ENCODE data around the gene S100A14.

S100A14 gene

DNA sequence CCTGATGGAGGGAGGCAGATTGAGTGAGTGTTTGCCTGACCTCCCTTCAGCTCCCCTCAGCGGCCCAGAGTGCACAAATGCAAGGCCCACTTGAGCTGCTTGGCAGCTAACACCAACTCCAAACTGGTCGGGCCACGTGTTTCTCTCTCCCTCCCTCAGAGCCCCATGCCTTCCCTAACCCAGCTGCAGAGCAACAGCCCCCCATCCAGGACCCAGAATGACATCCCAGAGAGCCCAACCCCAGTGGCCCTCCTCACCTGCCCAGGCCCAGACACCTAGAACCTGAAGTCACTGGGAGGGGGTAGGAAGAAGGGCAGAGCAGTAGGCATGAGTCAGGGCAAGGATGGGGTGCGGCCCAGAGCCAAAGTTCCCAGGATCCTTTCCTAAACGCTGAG is 789 bp upstream of the S100A14 start:
- no peak for DNase-seq (ENCODE audit: low read depth, low spot score)

DNA sequence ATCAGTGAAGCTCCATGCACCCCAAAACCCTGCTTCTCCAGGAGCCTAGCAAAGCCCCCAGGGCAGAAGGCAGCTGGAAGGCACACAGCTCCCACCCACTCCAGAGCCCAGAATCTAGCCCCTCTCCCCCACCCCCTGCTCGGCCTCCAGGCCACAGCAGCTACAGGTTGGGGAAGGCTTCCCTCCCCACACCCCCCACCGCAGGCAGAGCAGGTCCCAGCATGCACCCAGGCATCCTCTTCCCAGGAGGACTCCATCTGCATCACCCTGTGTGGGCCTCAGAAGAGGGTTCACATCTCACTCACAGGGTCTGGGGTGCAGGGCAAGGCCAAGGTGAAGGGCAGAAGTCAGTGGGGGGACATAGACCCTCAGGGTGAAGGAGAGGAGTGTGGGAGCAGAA is 719 bp downstream of the S100A14 start:
- DNase-seq (ENCODE audit: low read depth, low spot score): no peak

DNA sequence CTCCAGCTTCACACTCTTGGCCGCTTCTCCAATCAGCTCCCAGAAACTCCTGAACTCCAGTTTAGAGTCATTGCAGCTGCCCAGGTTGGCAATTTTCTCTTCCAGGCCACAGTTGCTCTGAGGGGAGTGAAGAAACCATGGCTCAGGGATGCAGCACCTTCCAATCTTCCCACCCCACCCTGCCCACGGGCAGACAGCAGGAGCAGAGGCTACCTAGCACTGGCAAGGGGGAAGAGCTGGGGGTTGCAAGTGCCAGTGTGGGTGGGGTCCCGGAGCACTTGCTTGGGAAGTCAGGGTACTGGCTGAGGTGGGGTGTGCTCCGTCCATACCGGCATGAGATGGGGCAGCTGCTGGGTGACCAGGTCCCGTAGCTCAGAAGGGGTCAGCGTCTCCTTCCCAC is 1.2 kb downstream of the S100A14 start:
- no peak for DNase-seq (ENCODE audit: low read depth, low spot score)

DNA sequence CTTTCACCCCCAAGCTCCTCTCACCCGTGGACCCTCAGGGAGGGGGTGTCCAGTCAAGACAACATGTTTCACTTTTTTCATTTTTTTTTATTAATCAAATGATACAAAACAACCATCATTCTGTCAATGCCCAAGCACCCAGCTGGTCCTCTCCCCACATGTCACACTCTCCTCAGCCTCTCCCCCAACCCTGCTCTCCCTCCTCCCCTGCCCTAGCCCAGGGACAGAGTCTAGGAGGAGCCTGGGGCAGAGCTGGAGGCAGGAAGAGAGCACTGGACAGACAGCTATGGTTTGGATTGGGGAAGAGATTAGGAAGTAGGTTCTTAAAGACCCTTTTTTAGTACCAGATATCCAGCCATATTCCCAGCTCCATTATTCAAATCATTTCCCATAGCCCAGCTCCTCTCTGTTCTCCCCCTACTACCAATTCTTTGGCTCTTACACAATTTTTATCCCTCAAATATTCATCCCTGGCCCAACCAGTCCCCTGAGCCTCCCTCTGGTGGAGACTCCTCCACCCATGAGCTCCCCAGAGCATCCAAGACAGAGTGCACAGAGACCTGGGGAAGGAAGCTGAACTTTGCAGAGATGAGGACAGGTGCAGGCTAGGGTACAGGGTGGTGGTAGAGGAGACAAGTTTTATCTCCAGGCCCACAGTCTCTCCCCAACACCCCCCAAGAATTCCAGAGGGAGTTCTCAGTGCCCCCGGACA is 1.8 kb downstream of the S100A14 start:
- no peak for DNase-seq (ENCODE audit: low read depth, low spot score)

DNA sequence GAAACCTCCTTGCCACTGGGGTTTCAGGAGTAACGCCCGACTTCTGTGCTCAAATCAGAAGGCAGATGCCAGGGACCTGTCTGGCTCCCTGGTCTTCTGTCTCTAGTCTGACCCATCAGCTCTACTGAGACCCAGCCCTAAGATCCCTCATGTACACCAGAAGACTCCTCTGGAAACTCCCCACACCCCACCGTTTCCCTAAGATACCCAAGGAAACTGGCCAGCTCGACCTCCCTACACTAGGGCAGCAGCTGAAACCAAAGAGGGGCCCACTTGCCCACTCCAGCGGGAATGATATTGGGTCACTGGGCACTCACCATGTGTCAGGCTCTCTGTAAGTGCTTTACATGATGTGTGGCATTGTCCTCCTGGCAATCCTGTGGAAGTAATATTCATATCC is 2.7 kb downstream of the S100A14 start:
- DNase-seq (ENCODE audit: low read depth, low spot score): no peak

DNA sequence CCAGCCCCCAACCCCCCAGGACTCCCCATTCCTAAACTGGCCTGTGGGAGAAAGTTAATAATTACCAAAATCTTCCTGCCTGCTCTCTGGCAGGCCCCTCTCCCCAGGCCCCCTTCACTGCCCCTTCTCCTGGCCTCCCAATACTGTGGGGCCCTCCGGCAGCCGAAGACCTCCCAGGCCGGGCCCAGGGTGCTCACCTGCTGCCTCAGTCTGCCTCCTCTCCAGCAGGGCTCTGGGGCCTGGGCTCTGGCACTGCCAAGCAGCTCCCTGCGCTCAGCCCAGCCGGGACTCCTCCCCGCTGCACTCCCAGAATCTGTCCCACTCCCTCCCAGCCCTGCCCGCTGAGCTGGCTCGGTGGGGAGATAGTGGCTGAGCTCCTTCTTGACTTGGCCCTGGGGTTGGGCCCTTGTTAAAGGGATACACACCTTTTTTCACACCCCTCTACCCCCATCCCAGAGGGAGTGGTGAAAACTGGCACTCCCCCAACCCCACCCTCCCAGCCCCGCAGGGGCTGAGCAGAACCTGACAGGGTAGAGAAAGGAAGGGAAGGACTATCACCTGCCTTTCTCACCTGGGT is 3.3 kb downstream of the S100A14 start, which contains the start of gene S100A16:
Gene S100A16 (minus strand): TSS at position 383 of the 577 bp plus-strand sequence. CDS start 4,986 bp downstream, outside the sequence.
- peak; percentile 88 for DNase-seq (ENCODE audit: low read depth, low spot score)

DNA sequence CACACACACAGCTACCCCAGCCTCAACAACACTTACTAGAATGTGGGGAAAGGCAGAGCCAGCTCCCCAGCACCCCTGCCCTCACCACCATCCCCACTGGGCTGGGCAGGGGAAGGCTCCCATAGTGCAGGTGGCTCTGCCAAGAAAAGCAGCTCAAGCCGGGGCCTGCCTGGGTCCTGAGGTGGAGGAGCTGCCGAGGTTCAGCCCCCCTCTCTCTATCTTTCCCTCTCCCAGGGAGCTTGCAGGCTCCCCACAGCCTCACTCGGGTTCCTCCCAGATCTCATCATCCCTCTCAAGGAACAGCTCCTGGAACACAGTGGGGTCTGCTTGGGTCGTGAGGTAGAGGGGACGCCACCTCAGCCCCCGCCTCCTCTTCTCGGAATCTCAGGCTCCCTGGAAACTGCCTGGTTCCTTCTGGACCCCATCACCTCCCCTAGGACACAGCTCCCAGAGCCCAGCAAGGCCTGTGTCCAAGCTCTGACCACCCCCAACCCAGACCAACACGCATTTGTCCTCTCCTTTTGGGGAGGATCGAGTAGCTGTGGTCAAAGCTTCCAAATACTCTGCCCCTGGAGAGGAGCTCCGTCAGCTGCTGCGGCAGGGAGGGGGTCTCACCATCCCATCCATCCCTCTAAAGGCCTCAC is 3.9 kb downstream of the S100A14 start:
- DNase-seq (ENCODE audit: low read depth, low spot score): peak; percentile 56

DNA sequence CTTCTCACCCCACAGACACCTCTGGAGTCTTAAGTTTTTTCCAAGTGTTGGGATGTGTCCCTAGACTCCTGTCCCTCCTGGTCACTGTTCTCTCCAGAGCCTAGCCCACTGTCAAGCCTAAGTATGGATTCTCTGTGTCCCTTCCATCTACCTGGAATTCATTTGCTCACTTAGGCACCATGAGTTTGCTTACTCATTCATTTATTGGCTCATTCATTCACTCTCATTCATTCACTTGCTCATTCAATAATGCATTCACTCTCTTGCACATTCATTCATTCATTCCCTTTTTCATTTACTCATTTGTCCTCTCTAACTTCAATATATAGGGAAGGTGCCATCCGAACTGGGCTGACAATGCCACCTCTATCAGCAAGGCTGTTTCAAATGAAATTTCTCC is 4.8 kb downstream of the S100A14 start:
- DNase-seq (ENCODE audit: low read depth, low spot score): no peak

DNA sequence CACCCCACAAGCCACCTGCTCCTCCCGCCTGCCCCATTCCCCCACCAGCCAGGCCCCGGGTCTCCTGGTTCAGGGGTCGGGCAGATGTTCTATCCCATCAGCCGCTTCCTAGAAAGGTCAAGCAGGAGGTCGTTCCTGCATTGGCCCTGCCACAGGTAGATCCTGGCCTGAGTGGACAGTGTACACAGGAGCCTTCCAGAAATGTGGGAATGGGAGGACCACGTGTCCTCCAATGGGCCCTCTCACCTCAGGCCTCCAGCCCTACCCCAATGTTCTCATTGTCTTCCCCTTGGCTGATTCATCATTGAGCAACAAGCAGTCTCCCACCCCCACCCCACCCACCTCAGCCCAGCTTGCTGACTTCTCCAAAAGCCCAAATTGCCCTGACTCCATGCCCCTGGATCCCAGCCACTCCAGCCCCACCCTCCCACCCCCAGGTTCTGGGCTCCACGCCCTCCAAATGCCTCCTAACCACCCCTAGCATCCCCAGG is 5.3 kb downstream of the S100A14 start:
- DNase-seq (ENCODE audit: low read depth, low spot score): peak; percentile 28

DNA sequence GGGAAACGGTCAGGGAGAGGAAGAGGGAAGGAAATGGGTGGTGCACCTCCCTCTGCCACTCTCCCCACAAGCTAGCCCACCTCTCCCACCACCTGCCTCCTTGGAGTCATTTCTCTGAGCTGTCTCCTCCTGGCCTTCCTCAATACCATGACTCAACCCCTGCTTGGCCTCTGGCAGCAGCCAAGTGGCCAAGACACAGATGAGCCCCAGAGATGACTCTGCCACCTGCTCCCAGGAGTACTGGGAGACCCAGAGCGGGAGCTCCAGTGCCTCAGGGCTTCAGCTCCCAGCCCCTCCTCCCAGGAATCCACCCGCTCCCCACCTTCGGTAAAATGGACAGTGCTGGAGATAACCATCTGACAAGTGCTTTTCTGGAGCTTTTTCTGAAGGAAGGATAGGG is 5.8 kb downstream of the S100A14 start:
- DNase-seq (ENCODE audit: low read depth, low spot score): peak; percentile 25

DNA sequence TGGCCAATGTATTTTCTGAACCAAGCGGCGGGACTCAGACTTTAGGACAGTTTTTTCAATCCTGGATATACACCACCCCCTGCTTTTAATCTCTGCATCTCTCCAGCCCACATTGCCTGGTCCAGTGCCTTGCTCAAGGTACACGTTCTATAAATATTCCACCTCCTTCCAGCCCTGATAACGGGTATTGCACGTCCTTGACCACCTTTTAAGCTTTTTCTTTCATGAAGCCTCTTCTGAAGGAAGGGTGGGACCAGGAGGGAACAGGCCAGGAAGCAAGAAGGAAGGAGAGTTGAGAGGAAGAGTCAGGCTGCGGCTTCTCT is 6.6 kb downstream of the S100A14 start:
- no peak for DNase-seq (ENCODE audit: low read depth, low spot score)

DNA sequence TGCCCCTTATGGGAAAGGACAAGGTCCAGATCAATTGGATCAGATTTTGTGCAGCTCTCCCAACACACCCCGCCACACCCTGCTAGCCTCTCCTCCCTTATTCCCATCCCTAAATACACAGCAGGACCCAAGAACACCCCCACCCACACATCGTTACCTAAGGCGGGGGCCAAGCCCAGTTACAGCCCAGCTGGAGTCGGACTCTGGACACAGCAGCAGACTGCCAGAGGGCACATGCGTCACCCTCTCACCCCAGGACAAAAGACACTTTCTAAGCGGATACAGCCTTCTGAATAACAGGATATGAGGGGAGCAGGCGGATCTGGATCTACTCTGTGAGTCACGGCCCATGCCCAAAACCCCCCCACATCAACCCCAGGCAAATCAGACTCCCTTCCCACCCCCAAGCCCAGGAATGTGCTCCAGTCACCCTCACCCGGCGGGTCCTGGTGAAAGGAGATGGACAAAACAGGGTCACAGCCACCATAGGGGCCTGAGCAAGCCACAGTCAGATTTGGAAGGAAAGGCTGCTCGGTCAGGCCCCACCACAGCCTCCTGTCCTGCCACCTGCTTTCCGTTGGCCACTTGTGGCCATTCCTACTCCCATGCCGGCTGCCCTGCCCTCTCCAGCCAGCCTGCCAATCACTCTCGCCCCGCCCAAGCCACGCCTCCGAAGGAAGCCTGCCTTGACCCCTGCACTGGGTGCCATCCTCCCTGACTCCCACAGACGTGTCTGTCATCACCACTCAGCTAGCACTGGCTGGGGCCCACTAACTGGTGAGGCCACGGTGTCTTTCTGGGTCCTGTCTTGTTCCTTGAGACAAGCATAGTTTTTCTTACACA is 7.2 kb downstream of the S100A14 start:
- peak; percentile 93 for DNase-seq (ENCODE audit: low read depth, low spot score)

DNA sequence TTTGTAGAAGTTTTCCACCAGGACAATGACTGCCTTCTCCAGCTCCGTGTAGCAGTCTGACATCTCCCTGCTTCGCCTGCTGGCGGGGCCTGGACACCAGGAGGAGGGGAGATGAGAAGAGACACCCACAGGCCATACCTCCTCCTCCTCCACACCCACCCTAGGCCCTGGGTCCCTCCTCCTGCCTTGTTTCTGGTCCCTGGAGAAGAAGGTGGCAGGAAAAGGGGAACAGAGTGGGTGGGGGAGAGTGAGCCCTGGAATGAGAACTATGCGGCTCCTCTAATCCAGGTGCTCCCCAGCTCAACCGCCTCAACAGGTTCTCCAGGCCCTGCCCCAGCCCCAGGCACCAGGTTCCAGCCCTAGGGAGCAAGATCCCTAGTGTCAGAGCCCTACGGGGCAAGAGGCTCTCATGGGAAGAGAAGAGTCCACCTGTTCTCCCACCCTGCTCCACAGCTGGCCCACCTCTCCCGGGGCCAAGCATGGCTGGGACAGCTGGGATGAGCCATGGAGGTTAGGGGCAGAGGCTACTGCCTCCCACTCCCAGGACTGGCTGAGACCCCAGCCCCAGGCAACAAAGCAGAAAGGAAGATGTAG is 7.9 kb downstream of the S100A14 start:
- no peak for DNase-seq (ENCODE audit: low read depth, low spot score)

DNA sequence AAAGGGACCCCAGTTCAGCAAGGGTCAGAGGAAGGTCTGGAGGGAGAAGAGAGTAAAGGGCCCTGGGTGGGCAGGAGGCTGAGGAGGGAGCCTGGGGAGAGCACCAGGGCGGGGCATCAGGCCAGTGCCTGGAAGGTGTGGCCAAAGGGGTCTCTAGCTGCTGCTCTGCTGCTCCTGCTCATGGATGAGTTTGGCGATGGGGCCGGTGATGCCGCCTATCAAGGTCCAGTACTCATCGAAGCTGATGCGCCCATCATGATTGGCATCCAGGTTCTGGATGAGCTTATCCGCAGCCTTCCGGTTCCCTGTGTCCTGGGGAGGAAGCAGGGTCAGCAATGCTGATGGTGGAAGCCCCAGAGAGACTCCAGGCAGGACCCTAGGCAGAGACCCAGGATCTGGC is 8.7 kb downstream of the S100A14 start:
- no peak for DNase-seq (ENCODE audit: low read depth, low spot score)

DNA sequence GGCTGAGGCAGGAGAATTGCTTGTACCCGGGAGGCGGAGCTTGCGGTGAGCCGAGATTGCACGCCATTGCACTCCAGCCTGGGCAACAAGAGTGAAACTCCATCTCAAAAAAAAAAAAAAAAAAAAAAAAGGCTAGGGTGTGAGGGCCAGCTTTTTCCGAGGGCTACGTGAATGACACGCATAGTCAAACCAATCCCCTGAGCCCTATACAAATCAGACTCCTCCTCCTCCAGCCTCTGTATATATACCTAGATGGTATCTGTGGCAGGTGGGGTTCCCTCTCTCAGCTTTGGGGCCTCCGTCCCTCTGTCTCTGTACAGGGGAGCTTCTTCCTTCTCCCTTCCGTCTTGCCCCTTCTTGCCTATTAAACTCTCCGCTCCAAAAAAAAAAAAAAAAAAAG is 9.9 kb downstream of the S100A14 start:
- DNase-seq (ENCODE audit: low read depth, low spot score): no peak

DNA sequence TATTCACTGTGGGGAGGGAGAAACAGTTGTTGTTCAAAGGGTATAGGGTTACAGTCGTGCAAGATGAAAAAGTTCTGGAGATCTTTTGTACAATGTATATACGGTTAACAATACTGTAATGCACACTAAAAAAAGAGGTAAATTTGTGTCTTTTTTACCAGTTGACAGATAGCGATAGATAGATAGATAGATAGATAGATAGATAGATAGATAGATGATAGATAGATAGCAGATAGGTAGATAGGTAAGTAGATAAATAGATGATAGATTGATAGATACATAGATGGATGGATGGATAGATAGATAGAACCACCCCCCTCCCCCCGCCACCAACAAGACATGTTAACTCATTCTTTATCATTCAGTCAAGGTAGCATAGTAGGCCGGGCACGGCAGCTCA is 13.4 kb downstream of the S100A14 start:
- no peak for DNase-seq (ENCODE audit: low read depth, low spot score)

DNA sequence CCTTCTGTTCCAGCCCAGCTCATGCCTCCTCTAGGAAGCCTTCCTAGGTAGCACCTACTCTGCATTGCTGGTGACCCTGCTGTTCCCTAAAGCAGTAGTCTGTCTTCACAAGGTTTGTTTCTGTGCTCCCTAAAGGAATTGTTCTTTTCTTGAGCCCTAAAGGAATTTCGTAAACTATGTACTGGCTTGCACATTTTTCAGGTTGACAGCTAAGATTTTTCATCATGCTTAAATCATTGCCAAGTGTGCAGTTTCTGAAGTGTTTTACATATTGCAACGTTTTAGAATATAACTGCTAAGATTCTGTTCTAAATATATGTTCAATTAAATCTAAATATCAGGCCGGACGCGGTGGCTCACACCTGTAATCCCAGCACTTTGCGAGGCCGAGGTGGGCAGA is 16.3 kb downstream of the S100A14 start:
- no peak for DNase-seq (ENCODE audit: low read depth, low spot score)

DNA sequence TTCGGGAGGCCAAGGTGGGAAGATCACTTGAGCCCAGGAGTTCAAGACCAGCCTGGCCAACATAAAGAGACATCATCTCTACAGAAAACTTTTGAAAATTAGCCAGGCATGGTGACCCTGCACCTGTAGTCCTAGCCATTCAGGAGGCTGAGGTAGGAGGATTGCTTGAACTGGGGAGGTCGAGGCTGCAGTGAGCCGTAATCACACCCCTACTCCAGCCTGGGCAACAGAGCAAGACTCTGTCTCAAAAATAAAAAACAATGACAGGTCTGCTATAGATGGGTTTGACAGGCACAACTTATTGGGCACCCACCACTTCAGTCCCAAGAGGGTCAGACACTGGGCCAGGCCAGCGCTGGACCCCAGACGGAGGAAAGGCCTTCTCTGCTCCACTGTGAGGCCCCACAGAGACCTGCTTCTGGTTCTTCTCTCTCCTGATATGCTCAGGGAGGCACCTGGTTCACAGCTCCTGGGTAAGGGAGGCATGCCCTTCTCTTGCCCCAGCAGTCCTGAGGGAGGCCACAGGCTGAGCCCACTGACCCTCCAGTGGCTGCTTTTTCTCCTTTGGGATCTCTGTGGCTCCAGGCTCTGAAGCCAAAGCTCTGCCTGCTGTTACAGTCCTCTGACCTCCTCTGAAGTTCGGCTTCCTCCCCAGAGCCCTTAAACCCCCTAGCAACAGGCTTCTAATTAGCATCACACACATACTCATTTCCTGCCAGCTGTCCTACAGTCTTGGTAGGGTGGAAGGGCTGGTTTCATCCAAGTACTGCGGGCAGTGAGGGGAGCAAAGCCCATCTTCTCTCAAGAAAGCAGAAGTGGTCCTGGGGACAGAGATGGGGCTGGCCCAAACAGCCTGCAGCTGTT is 17.6 kb downstream of the S100A14 start:
- DNase-seq (ENCODE audit: low read depth, low spot score): peak; percentile 57

DNA sequence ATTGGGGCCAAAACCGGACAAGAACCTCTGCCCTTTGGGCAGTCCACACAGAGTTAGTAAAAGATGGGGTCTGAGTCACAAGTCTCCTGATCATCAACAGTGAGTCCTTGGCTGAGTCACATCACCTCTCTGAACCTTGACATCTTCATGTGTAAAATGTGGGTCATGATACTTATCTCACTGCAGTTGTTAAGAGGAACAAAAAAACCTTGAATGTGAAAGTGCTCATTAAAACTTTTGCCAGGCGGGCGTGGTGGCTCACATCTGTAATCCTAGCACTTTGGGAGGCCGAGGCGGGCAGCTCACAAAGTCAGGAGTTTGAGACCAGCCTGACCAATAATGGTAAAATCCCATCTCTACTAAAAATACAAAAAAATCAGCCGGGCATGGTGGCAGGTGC is 18.9 kb downstream of the S100A14 start:
- DNase-seq (ENCODE audit: low read depth, low spot score): no peak

DNA sequence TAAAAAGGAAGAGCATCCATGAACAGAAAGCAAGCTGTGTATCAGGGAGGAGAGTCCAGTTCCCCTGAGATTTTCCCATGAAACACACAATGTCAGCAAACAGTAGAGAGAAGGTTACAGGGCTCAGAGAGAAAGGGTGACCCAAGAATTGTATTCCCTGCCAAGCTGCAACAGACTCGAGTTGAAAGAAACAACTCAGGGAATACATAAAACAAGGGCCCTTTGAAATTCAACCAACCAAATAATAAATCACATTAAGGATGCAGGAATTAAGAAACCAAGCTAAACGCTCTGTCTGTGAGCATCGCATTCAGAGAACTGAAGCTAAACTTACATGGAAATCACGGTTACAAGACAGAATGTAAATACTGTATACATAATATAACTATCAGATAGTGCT is 23.4 kb downstream of the S100A14 start:
- DNase-seq (ENCODE audit: low read depth, low spot score): peak; percentile 58

DNA sequence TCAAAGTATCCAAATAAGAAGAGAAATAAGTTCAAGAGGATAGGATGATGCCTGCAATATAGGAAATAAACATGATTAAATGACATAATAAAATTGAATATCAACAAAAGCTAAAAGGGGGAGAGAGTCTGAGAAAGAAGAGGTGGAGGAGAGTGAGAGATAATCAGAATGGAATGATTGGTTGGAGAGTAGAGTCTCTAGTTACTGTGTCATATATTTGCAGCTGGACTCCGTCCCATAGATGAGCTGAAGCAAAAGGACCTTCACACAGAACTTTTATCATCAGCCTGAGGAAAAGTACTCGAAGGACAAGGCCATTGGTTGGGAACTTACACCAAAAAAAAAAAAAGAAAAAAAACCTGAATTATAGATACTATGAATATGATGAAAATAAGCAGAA is 27.6 kb downstream of the S100A14 start:
- no peak for DNase-seq (ENCODE audit: low read depth, low spot score)
